ENCODE results near the gene BANF2.
"Not testable (repeated sequence)": the region's sequence is repeated elsewhere in the genome, so short reads cannot be mapped to it uniquely, and the experiment has no call there.

The BANF2 gene

GRCh38 chr20:17683218-17684076 lies 16.3 kb upstream of the BANF2 start:
- DNase-seq: no peak

DNA sequence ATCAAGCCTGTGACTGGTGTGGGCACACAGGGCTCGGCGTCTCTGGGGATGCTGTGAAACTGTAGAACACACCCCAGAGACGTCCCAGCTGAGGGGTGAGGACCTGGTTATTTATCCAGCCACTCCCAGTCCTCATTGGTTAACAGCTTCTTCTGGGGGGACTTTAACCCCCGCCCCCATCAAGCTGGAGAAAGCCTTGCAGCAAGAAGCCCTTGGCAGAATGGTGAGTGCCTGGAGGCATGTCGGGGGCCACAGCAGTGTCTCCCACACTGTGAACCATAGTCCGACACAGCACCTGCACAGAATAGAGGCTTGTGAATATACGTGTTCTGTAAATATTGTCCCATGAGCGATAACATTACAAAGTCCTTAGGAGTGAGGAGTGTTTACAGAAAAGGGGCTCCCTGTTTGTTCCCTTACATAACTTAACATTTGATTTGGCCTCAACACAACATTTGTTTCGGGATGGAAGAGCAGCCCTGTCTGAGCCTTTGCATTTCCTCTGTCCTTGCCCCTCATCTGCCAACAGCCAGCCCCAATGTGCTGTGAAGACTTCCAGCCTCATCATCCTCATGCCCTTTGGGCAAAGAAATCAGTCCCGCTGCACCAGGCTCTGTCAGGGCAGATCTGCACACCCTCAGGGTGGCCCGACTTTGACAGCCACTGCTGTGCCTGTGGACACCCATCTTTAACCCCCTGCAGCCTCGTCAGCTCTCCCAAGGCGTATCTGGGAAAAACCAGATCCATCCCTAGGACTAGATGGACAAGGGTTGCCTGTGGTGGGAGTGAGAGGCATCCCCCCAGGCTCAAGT lies 15.5 kb upstream of the BANF2 start:
- DNase-seq: no peak

DNA sequence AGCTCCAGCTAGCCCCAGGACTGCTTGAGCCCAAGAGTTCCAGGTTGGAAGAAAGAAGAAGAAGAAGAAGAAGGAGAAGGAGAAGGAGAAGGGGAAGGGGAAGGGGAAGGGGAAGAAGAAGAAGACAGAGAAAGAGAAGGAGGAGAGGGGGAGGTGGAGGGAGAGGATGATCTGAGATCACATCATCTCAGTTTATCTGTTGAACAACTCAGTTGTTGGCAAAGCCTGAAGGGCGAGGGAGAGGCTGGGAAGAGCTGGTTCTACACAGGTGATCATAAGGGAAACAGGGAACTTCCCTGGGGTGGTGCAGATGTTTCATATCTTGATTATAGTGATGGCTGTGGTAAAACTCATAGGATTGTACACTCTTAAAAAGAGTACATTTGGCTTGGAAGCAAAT lies 14.6 kb upstream of the BANF2 start:
- DNase-seq: no peak

GRCh38 chr20:17687800-17688199 lies 12.0 kb upstream of the BANF2 start:
- DNase-seq: no peak

- DNase-seq: no peak
These were observed 10.8 kb upstream of the BANF2 start for GRCh38 chr20:17688965-17689364.

DNA sequence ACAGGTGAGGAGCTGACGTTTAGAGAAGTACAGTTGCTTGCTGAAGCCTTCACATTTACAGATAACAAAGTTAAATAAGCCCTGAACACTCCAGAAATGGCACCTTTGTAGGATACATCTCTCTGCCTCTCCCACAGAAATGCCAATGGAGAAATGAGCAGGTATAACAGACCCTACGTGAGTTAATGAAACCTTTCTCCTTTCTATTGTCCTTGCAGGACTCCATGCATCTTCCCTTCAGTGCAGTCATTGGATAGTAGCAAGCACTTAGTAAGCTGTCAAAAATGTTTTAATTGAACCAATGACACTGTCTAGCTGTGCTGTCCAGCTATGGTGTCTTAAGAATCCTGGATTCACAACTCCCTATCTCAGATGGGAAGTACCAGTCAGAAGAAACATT lies 9.6 kb upstream of the BANF2 start:
- DNase-seq: no peak

DNA sequence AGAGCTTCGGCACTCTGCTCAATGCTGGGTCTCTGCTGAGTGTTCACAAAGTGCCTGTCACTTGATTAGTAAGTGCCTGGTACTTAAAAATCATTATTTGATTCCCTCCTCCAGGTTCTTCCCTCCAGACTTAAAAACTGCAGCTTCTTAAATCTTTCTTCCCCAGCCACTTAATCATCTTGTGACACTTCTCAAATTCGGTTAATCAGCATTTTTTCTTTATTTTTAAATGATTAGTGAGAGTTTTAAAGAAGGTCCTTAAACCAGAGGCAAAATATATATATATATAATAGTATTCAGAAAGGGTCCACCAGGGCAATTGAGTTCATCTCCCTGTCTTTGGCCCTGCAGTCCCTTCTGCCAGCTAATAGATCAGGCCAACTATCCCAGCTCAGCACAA lies 8.0 kb upstream of the BANF2 start:
- DNase-seq: no peak

DNA sequence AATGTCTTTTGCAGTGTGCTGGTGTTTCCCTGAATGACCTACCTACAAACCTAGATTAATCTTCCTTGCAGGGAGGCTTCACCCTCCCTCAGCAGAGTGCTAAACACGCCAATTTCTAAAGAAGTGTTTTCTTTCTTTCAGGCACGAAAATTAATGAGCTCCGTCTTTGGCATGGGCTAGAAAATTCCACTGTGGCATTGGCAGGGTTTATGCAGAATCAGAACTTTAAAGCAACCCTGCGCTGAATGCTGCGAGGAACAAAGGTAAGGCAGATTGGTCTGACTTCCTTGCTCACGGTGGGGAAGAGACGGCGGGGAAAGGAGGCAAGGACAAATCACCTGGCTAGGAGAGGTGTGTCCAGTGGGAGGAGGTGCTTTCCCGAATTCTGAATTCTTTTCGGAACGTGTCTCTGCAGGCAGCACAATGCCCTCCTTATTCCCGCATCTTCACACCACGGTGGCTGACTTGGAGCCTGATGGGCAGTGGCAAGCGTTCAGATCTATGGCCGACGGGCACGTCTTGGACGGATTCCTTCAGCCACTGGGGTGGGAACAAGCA lies 6.2 kb upstream of the BANF2 start:
- no peak for DNase-seq

GRCh38 chr20:17694767-17695166 lies 5.0 kb upstream of the BANF2 start:
- DNase-seq: no peak

DNA sequence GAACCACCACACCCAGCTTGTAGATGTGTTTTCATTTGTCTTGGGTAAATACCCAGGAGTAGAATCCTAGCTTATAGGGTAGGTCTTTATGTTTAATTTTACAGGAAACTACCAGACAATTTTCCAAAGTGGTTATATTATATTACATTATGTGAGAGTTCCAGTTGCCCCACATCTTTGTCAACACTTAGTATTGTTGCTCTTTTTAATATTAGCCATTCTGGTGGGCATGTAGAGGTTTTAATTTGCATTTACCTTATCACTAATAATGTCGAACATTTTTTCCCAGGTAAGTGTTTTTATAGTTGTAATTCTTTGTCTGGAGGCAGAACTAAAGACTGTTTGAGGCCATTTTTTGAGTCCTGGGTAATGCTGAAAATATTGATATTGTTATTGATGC lies 3.5 kb upstream of the BANF2 start:
- no peak for DNase-seq

DNA sequence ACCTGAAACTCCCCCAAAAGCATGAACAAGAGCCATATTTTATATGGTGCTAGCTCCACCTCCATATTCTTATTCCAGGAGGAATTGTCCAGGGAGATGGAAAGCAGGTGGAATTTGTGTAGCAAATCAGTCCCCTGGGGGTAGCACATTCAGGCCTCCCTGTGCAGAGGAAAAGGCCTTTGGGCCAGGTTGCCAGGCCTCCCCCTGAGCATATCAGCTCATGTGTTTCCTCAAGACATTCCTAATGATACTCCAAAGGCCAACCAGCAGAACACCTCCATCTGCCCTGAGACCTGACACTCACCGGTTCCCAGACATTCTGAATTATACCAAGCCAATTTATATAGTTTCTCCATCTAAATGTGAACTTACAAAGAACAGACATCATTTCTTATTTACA lies 2.6 kb upstream of the BANF2 start:
- no peak for DNase-seq

DNA sequence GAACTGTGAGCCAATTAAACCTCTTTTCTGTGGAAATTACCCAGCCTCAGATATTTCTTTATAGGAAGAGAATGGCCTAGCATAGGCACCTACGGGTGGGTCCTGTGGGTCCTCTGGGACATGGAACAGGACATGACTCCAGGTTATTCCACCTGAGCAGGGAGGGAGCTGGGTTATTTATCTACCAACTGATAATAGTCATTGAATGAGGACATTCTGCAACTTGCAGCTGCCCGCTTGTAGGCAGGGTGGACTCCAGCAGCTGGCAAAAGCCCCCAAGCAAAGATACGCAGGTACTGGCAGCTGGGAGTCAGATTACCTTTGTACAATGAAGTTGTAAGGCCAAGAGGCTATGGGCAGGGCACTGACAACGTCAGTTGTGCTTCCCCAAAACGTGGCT lies 1.4 kb upstream of the BANF2 start:
- DNase-seq: no peak

- no peak for DNase-seq
These were observed 871 bp downstream of the BANF2 start for GRCh38 chr20:17700637-17701036.

DNA sequence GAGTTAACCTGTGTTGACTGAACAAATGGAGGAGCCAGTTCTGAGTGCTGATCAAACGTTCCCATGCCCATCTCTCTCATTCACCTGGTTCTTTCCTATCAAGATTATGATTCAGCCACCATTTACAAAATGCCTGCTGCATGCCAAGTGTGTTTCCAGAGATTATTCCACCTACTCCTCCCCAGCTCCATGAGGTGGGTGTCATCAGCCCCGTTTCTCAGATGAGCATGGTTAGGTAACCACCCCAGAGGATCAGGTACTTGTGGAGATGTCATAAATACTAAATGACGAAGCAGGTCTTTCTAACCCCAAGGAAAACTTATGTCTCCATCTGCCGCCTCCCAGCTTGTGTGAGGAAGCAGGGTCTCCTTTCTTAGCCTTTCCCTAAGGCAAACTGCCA lies 2.1 kb downstream of the BANF2 start:
- no peak for DNase-seq

DNA sequence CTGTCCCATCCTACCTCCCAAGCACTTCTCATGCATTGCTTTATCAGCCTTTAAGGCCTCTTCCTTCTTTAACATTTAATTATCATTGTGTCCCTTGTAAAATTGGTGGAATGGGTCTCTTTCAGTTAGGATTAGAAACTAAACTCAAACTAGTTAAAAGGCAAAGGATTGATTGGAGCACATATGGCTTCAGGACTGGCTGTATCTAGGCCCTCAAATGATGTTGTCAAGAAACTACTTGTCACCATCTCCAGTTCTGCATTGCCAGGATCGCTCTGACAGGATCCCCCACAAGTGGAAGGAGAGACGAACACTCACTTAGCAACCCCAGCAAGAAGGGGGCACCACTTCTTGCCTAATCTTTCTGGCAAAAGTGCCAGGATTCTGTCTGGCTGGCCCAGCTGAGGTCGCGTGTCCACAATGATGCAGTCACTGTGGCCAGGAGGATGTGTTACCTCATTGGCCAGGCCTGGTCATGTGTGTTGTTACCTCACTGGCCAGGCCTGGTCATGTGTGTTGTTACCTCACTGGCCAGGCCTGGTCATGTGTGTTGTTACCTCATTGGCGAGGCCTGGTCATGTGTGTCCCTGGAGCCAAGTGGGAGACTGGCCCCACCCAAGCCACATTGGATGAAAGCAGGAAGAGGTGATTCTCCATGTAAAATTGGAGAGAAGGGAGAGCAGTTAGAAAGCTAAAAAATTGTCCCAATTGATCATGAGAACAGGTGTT lies 5.0 kb downstream of the BANF2 start:
- no peak for DNase-seq

GRCh38 chr20:17705916-17706315 lies 6.2 kb downstream of the BANF2 start:
- DNase-seq: no peak

DNA sequence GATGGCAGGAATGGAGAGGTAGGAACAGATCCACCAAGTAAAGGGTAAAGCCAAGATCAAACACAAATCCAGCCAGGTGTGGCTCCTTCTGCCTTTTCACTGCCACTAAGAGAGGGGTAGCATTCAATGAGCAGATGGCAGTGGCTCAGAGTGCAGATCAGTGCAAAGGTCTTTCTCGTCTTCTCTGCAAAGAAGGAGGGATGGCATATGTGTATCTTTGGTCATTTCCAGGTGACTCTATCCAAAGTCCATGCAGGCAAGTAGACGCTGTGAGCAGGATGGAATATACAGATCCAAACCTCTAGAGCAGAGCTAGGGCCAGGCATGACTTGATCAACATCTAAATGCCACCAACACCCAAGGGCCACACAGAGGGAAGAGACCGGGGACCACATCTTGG lies 6.9 kb downstream of the BANF2 start:
- DNase-seq: no peak

- not testable (repeated sequence) for DNase-seq
These were observed 8.2 kb downstream of the BANF2 start for GRCh38 chr20:17707951-17708350.

DNA sequence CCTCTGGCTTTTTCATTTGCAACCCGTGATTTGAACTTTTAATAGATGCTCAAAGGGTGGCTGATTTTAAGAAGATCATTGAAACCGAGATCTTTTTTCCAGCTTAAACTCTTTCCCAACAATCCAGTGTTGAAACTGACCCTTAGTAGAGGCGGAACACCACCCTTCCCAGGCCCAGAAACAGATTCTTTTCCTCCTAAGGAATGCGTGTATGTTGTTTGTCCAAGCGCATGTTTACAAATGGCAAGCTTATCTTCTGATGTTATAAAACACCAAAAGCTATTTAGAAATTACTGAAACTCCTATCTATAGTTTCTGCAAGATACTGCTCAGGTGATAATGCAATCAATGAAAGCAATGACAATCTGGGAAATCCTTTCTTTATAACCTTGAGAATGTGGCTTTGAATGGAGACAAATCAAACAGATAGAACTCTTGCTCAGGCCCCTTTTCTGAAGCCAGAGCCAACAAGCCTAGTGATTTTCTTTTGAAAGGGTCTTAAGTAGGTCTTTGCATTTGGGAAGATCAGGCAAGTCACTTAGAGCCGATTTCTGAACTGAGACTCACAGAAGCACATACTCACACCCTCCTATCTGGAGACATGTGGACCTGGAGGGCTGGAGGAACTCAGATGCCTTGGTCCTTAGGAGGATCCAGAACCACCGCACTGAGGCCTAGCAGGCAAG lies 9.1 kb downstream of the BANF2 start:
- DNase-seq: no peak

- no peak for DNase-seq
These were observed 9.9 kb downstream of the BANF2 start for GRCh38 chr20:17709361-17710293.

All from stimulated activated CD4-positive, alpha-beta T cell treated with anti-CD3 and anti-CD28 coated beads, Interleukin-2, amount 100 ng/mL, for 24 hours (primary cell).